ENCODE measurements around the gene ADCY1.

DNA sequence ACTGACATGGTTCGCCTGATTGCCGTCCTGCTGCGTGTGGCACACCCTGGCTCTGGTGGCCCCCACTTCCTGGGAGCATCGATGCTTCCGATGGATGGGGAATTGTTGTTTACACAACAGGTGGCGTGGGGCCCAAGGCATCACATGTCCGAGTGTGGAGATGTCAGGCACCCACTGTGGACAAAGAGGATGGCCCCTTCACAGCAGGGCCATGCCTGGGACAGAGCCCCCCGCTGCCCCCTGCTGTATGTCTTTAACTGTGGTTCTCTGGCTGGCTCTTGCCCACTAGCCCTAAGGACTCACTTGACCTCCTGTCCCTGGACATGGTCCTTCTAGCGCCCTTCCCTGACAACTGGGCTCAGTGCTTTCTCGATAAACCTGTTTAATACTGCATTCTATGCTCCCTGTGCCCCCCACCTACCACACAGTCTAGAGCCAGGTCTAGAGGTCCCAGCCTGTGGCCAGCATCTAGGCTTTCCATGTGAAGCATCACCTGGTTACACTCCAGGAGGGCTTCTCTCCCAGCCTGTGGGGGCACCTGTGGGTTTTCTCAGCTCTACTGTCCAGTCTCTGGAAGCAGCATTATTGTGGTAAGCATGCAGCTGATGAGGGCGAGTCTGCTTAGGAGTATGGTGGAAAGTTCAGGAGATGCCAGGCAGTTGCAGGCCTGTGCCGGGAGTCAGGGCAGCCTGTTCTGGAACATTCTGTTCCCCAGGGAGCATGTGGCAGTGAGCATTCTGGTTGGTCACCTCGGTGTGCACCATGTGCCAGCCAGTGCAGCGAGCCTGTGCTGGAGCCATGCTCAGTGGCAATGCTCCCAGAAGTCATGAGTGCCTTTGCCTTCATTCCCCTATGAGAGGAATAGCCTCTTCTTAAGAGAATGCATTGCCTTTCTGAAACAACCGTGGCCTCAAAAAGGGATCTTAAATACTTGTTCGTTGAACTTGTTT lies 10.4 kb downstream of the ADCY1 start:
- TF ChIP-seq, protein P1, sequence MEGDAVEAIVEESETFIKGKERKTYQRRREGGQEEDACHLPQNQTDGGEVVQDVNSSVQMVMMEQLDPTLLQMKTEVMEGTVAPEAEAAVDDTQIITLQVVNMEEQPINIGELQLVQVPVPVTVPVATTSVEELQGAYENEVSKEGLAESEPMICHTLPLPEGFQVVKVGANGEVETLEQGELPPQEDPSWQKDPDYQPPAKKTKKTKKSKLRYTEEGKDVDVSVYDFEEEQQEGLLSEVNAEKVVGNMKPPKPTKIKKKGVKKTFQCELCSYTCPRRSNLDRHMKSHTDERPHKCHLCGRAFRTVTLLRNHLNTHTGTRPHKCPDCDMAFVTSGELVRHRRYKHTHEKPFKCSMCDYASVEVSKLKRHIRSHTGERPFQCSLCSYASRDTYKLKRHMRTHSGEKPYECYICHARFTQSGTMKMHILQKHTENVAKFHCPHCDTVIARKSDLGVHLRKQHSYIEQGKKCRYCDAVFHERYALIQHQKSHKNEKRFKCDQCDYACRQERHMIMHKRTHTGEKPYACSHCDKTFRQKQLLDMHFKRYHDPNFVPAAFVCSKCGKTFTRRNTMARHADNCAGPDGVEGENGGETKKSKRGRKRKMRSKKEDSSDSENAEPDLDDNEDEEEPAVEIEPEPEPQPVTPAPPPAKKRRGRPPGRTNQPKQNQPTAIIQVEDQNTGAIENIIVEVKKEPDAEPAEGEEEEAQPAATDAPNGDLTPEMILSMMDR (IDR thresholded peaks at IDR 0.05; ENCODE audit: low read length), result no peak
- TF ChIP-seq EZH2 (optimal IDR thresholded peaks at IDR 0.05; ENCODE audit: low read depth, low read length), result no peak
- TF ChIP-seq EZH2phosphoT487 (IDR thresholded peaks at IDR 0.05; ENCODE audit: low read length), result no peak
